ENCODE measurements around the gene CCL3. TPM values are rescaled to one million over a fixed set of nuclear protein-coding genes. Genes with fewer than 3 reads are reported as not detected.

The CCL3 gene
- total RNA-seq, 1 donor from 2014 or later = 3.6 TPM

- H4K20me1 ChIP-seq (ENCODE audit: insufficient read depth, low read length) = no peaks in the 10 kb centered on the region
- H3K4me3 Mint-ChIP-seq (ENCODE audit: unreplicated experiment) = no peak overlapping the region
- FAIRE-seq = no peak
- no peak overlapping the region for H3K4me3 ChIP-seq (ENCODE audit: insufficient read depth, low read depth, low read length)
- H3K27me3 Mint-ChIP-seq (ENCODE audit: low read depth, unreplicated experiment) = peaks cover 6% of the 10 kb centered on the region
- no peaks in the 10 kb centered on the region for H3K36me3 Mint-ChIP-seq (ENCODE audit: low read depth, unreplicated experiment)
- no peaks in the 10 kb centered on the region for H3K9me3 Mint-ChIP-seq (ENCODE audit: unreplicated experiment)
- H3K4me1 Mint-ChIP-seq (ENCODE audit: low read depth, unreplicated experiment) = no peaks in the 10 kb centered on the region
- no peak overlapping the region for H3K27ac ChIP-seq (ENCODE audit: low read depth, low read length)
- H3K27ac Mint-ChIP-seq (ENCODE audit: unreplicated experiment) = no peak overlapping the region
- no peaks in the 10 kb centered on the region for H3K79me2 ChIP-seq (ENCODE audit: insufficient read depth, low read length)
- H3K4me2 ChIP-seq (ENCODE audit: low read length) = no peak overlapping the region
- no peak overlapping the region for H3K9ac ChIP-seq (ENCODE audit: low read length)
- TF ChIP-seq EZH2 (IDR thresholded peaks at IDR 0.05; ENCODE audit: insufficient read depth, low read length) (no peak), CTCF (IDR thresholded peaks at IDR 0.05; ENCODE audit: insufficient read depth, low read depth, low read length) (no peak)
- H3K9me3 ChIP-seq (ENCODE audit: insufficient read depth, low read depth, low read length) = no peaks in the 10 kb centered on the region
- H2AFZ ChIP-seq (ENCODE audit: low read depth, low read length) = no peak overlapping the region
- no peaks in the 10 kb centered on the region for H3K4me1 ChIP-seq (ENCODE audit: insufficient read depth, low read length)
- no peaks in the 10 kb centered on the region for H3K36me3 ChIP-seq (ENCODE audit: insufficient read depth, low read length)
- no peaks in the 10 kb centered on the region for H3K27me3 ChIP-seq (ENCODE audit: insufficient read depth, low read length)
- DNase-seq (ENCODE audit: low read depth) = no peak
These were observed 33.9 kb downstream of the CCL3 start for GRCh38 chr17:36055921-36056520.

GRCh38 chr17:36055171-36055570 lies 34.8 kb downstream of the CCL3 start:
- Histone ChIP-seq H3K36me3 (ENCODE audit: insufficient read depth, low read length) (no peaks in the 10 kb centered on the region), H3K27me3 (ENCODE audit: insufficient read depth, low read length) (no peaks in the 10 kb centered on the region), H3K9ac (ENCODE audit: low read length) (no peak overlapping the region), H3K4me2 (ENCODE audit: low read length) (no peak overlapping the region), H3K79me2 (ENCODE audit: insufficient read depth, low read length) (no peaks in the 10 kb centered on the region), H4K20me1 (ENCODE audit: insufficient read depth, low read length) (no peaks in the 10 kb centered on the region), H3K27ac (ENCODE audit: low read depth, low read length) (no peak overlapping the region), H2AFZ (ENCODE audit: low read depth, low read length) (no peak overlapping the region), H3K9me3 (ENCODE audit: insufficient read depth, low read depth, low read length) (no peaks in the 10 kb centered on the region), H3K4me3 (ENCODE audit: insufficient read depth, low read depth, low read length) (no peak overlapping the region), H3K4me1 (ENCODE audit: insufficient read depth, low read length) (no peaks in the 10 kb centered on the region)
- no peak for TF ChIP-seq EZH2 (IDR thresholded peaks at IDR 0.05; ENCODE audit: insufficient read depth, low read length)
- no peak for TF ChIP-seq CTCF (IDR thresholded peaks at IDR 0.05; ENCODE audit: insufficient read depth, low read depth, low read length)
- Mint-ChIP-seq H3K36me3 (ENCODE audit: low read depth, unreplicated experiment) (no peaks in the 10 kb centered on the region), H3K4me3 (ENCODE audit: unreplicated experiment) (no peak overlapping the region), H3K27ac (ENCODE audit: unreplicated experiment) (no peak overlapping the region), H3K27me3 (ENCODE audit: low read depth, unreplicated experiment) (peaks cover 6% of the 10 kb centered on the region), H3K9me3 (ENCODE audit: unreplicated experiment) (peaks cover 3% of the 10 kb centered on the region), H3K4me1 (ENCODE audit: low read depth, unreplicated experiment) (no peaks in the 10 kb centered on the region)
- FAIRE-seq (no peak), DNase-seq (ENCODE audit: low read depth) (no peak)

- Histone ChIP-seq H3K79me2 (ENCODE audit: insufficient read depth, low read length) (no peaks in the 10 kb centered on the region), H3K27me3 (ENCODE audit: insufficient read depth, low read length) (no peaks in the 10 kb centered on the region), H3K4me1 (ENCODE audit: insufficient read depth, low read length) (no peaks in the 10 kb centered on the region), H4K20me1 (ENCODE audit: insufficient read depth, low read length) (no peaks in the 10 kb centered on the region), H3K9ac (ENCODE audit: low read length) (no peak overlapping the region), H3K9me3 (ENCODE audit: insufficient read depth, low read depth, low read length) (no peaks in the 10 kb centered on the region), H3K27ac (ENCODE audit: low read depth, low read length) (no peak overlapping the region), H2AFZ (ENCODE audit: low read depth, low read length) (no peak overlapping the region), H3K36me3 (ENCODE audit: insufficient read depth, low read length) (no peaks in the 10 kb centered on the region), H3K4me2 (ENCODE audit: low read length) (no peak overlapping the region), H3K4me3 (ENCODE audit: insufficient read depth, low read depth, low read length) (no peak overlapping the region)
- no peaks in the 10 kb centered on the region for H3K27me3 Mint-ChIP-seq (ENCODE audit: low read depth, unreplicated experiment)
- peaks cover 7% of the 10 kb centered on the region for H3K9me3 Mint-ChIP-seq (ENCODE audit: unreplicated experiment)
- no peak overlapping the region for H3K27ac Mint-ChIP-seq (ENCODE audit: unreplicated experiment)
- FAIRE-seq (no peak), DNase-seq (ENCODE audit: low read depth) (no peak)
- H3K36me3 Mint-ChIP-seq (ENCODE audit: low read depth, unreplicated experiment) = no peaks in the 10 kb centered on the region
- H3K4me3 Mint-ChIP-seq (ENCODE audit: unreplicated experiment) = no peak overlapping the region
- no peak for TF ChIP-seq EZH2 (IDR thresholded peaks at IDR 0.05; ENCODE audit: insufficient read depth, low read length)
- TF ChIP-seq CTCF (IDR thresholded peaks at IDR 0.05; ENCODE audit: insufficient read depth, low read depth, low read length) = no peak
- no peaks in the 10 kb centered on the region for H3K4me1 Mint-ChIP-seq (ENCODE audit: low read depth, unreplicated experiment)
These were observed 40.3 kb downstream of the CCL3 start for GRCh38 chr17:36049643-36050042.

Data from astrocyte (in vitro differentiated cells and primary cell).